ENCODE results near the gene HNRNPA1L2. TPM values are rescaled to one million over a fixed set of nuclear protein-coding genes. Genes with fewer than 3 reads are reported as not detected.
"Not testable (repeated sequence)": the region's sequence is repeated elsewhere in the genome, so short reads cannot be mapped to it uniquely, and the experiment has no call there.

The HNRNPA1L2 gene
- polyA plus RNA-seq, 2 of the 4 experiments (the other 2 are of a cell fraction) = 5.8 to 8.5 TPM

- Histone ChIP-seq H3K4me3 (no peak overlapping the region), H3K9me3 (no peaks in the 10 kb centered on the region), H3K27ac (no peak overlapping the region), H3K4me2 (no peak overlapping the region), H3K4me1 (no peaks in the 10 kb centered on the region)
- no peak for DNase-seq (ENCODE audit: low read depth in 1 of 2, low spot score in 1 of 2)
- ChIA-PET POLR2A (no interaction called here), CTCF (interaction anchor here (0.6 kb wide), 1 partner anchor 291 kb away, joined by 3 read pairs; no protein-coding TSS in a partner anchor)
- 95% methylated on average over 1 of the region's 1 CpG for WGBS (ENCODE audit: missing lambda C conversion rate)
- TF ChIP-seq FOSL2 (IDR thresholded peaks at IDR 0.05) (no peak), FOSL2 (CRISPR knock-in tag; IDR thresholded peaks at IDR 0.05) (no peak), FOSB (CRISPR knock-in tag; IDR thresholded peaks at IDR 0.05) (no peak), BHLHE40 (IDR thresholded peaks at IDR 0.05; ENCODE audit: low read depth, low read length) (no peak), EHMT2 (IDR thresholded peaks at IDR 0.05; ENCODE audit: low read depth) (no peak), SMC3 (IDR thresholded peaks at IDR 0.05) (no peak), JUNB (IDR thresholded peaks at IDR 0.05) (no peak), CHD2 (IDR thresholded peaks at IDR 0.05; ENCODE audit: low read length, partially characterized antibody) (no peak)
- ATAC-seq = no peak
- no peak for FAIRE-seq
Measured at GRCh38 chr13:52677823-52678222, 35.6 kb downstream of the HNRNPA1L2 start.

DNA sequence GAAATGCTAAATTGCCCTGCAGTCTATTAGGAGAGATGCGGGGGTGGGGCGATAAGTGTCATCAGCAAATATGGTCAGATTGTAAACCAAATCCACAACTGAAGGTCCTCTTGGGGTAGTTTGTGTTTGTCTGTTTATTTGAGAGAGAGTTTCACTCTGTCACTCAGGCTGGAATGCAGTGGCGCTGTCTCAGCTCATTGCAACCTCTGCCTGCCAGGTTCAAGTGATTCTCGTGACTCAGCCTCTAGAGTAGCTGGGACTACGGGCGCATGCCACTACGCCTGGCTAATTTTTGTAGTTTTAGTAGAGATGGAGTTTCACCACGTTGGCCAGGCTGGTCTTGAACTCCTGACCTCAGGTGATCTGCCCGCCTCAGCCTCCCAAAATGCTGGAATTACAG, 43.6 kb downstream of the HNRNPA1L2 start:
- 96% methylated on average over 7 of the region's 9 CpGs for WGBS (ENCODE audit: missing lambda C conversion rate)
- H3K4me2 ChIP-seq; POLR2A ChIA-PET; CTCF ChIA-PET; H3K9me3 ChIP-seq; H3K27ac ChIP-seq; ATAC-seq; DNase-seq (ENCODE audit: low read depth in 1 of 2, low spot score in 1 of 2); FAIRE-seq; H3K4me3 ChIP-seq; H3K4me1 ChIP-seq: not testable (repeated sequence)

DNA sequence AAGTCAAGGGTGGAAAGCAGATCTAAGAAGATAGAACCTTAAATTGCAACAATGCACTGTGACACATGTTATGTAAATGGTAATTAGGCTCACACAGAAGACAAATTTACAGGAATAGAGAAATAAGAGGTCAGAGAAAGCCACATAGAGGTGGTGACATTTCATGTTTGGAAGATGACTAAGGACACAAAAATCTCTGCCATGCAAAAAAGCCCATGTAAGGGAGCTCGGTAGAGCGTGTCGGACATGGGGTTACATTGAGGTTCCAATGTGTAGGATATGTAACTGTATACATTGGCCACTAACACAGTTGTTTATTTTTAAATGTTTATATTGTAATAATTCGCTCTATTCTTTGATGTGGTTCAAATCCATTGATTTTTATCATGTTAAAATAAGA, 44.1 kb downstream of the HNRNPA1L2 start:
- DNase-seq (ENCODE audit: low read depth in 1 of 2, low spot score in 1 of 2) (no peak), ATAC-seq (no peak), FAIRE-seq (no peak)
- H3K27ac ChIP-seq = no peak overlapping the region
- H3K9me3 ChIP-seq = no peaks in the 10 kb centered on the region
- POLR2A ChIA-PET = no interaction called here
- CTCF ChIA-PET = no interaction called here
- H3K4me3 ChIP-seq = no peak overlapping the region
- WGBS (ENCODE audit: missing lambda C conversion rate) = 93% methylated on average over 4 of the region's 4 CpGs
- H3K4me2 ChIP-seq = no peak overlapping the region
- no peaks in the 10 kb centered on the region for H3K4me1 ChIP-seq
- no peak for TF ChIP-seq KDM1A (IDR thresholded peaks at IDR 0.05; ENCODE audit: low read depth)
- TF ChIP-seq ZNF302 (CRISPR knock-in tag; IDR thresholded peaks at IDR 0.05) = no peak
- TF ChIP-seq EHMT2 (IDR thresholded peaks at IDR 0.05; ENCODE audit: low read depth) = no peak
- TF ChIP-seq MYC (IDR thresholded peaks at IDR 0.05; ENCODE audit: borderline replicate concordance, low read length) = no peak
- TF ChIP-seq TP53 (CRISPR knock-in tag; IDR thresholded peaks at IDR 0.05) = no peak
- TF ChIP-seq HOXB5 (CRISPR knock-in tag; IDR thresholded peaks at IDR 0.05) = no peak
- no peak for TF ChIP-seq HEYL (CRISPR knock-in tag; IDR thresholded peaks at IDR 0.05)
- no peak for TF ChIP-seq TFCP2L1 (CRISPR knock-in tag; IDR thresholded peaks at IDR 0.05)
- TF ChIP-seq FOSB (CRISPR knock-in tag; IDR thresholded peaks at IDR 0.05) = no peak
- TF ChIP-seq GATA3 (IDR thresholded peaks at IDR 0.05; ENCODE audit: borderline replicate concordance) = no peak
- no peak for TF ChIP-seq RCOR1 (IDR thresholded peaks at IDR 0.05; ENCODE audit: low read depth, low read length)
- no peak for TF ChIP-seq RAD21 (conservative IDR thresholded peaks at IDR 0.05 in 1 of 2, IDR thresholded peaks at IDR 0.05 in 1 of 2)
- TF ChIP-seq FOXS1 (CRISPR knock-in tag; IDR thresholded peaks at IDR 0.05) = no peak
- TF ChIP-seq CBX2 (IDR thresholded peaks at IDR 0.05; ENCODE audit: borderline replicate concordance, low read depth) = no peak
- TF ChIP-seq BCL3 (IDR thresholded peaks at IDR 0.05) = no peak
- no peak for TF ChIP-seq JUNB (IDR thresholded peaks at IDR 0.05)
- no peak for TF ChIP-seq MAX (IDR thresholded peaks at IDR 0.05)
- TF ChIP-seq, protein P1, sequence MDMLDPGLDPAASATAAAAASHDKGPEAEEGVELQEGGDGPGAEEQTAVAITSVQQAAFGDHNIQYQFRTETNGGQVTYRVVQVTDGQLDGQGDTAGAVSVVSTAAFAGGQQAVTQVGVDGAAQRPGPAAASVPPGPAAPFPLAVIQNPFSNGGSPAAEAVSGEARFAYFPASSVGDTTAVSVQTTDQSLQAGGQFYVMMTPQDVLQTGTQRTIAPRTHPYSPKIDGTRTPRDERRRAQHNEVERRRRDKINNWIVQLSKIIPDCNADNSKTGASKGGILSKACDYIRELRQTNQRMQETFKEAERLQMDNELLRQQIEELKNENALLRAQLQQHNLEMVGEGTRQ (IDR thresholded peaks at IDR 0.05) = no peak
- TF ChIP-seq ZC3H11A (IDR thresholded peaks at IDR 0.05) = no peak

Other genes starting within 250 kb of the HNRNPA1L2 start
- 5.4 and 5.9 TPM in 2 replicates for gene THSD1, start 236.3 kb upstream of the HNRNPA1L2 start, polyA plus RNA-seq (2011; rRNA removed)
- 6.1 to 8.3 TPM (median 6.5 TPM) in 3 replicates for gene THSD1, start 236.3 kb upstream of the HNRNPA1L2 start, polyA plus RNA-seq (2017; fragmentation: RNase III; extraction: RNeasy Plus Mini Kit Qiagen cat#74134 plus additional on column Dnase treatment)
- gene VPS36, start 191.8 kb upstream of the HNRNPA1L2 start, polyA plus RNA-seq (2011; rRNA removed) = 23.1 and 26.7 TPM in 2 replicates
- 12.6 to 14.5 TPM (median 12.6 TPM) in 3 replicates for gene VPS36, start 191.8 kb upstream of the HNRNPA1L2 start, polyA plus RNA-seq (2017; fragmentation: RNase III; extraction: RNeasy Plus Mini Kit Qiagen cat#74134 plus additional on column Dnase treatment)
- gene CKAP2, start 187.0 kb upstream of the HNRNPA1L2 start, polyA plus RNA-seq (2011; rRNA removed) = 24.5 and 25.4 TPM in 2 replicates
- 29.9 to 33.4 TPM (median 30.5 TPM) in 3 replicates for gene CKAP2, start 187.0 kb upstream of the HNRNPA1L2 start, polyA plus RNA-seq (2017; fragmentation: RNase III; extraction: RNeasy Plus Mini Kit Qiagen cat#74134 plus additional on column Dnase treatment)
- 37.7 and 56.4 TPM in 2 replicates for gene SUGT1, start 10.4 kb downstream of the HNRNPA1L2 start, polyA plus RNA-seq (2011; rRNA removed)
- 60.4 to 62.1 TPM (median 61.4 TPM) in 3 replicates for gene SUGT1, start 10.4 kb downstream of the HNRNPA1L2 start, polyA plus RNA-seq (2017; fragmentation: RNase III; extraction: RNeasy Plus Mini Kit Qiagen cat#74134 plus additional on column Dnase treatment)
- gene CNMD, start 97.4 kb downstream of the HNRNPA1L2 start, polyA plus RNA-seq (2011; rRNA removed) = not detected in 2 replicates
- not detected in 3 replicates for gene CNMD, start 97.4 kb downstream of the HNRNPA1L2 start, polyA plus RNA-seq (2017; fragmentation: RNase III; extraction: RNeasy Plus Mini Kit Qiagen cat#74134 plus additional on column Dnase treatment)
- not detected in 2 replicates for gene PCDH8, start 206.2 kb downstream of the HNRNPA1L2 start, polyA plus RNA-seq (2011; rRNA removed)
- gene PCDH8, start 206.2 kb downstream of the HNRNPA1L2 start, polyA plus RNA-seq (2017; fragmentation: RNase III; extraction: RNeasy Plus Mini Kit Qiagen cat#74134 plus additional on column Dnase treatment) = not detected in 3 replicates

Measured in A549 (cell line).